Brain microvascular endothelial cell (primary cell): ENCODE results near the gene SLC5A10.
"Not testable (repeated sequence)": the region's sequence is repeated elsewhere in the genome, so short reads cannot be mapped to it uniquely, and the experiment has no call there.

Source experiments
- DNase-seq: peaks from one replicate; pipeline ENCODE4 v3.0.0-alpha.2; 2020
- H3K27ac ChIP-seq: fragments of 250-450 bp; sonication (Bioruptor Pico); 2 replicates; pipeline ENCODE4 v1.5.1; 2020; ENCODE audit warnings: mild to moderate bottlenecking, moderate library complexity
- H3K27me3 ChIP-seq: fragments of 250-450 bp; sonication (Bioruptor Pico); replicated peaks from 2 replicates; pipeline ENCODE4 v1.5.1; 2020; ENCODE audit warnings: mild to moderate bottlenecking
- H3K36me3 ChIP-seq: fragments of 250-450 bp; sonication (Bioruptor Pico); replicated peaks from 2 replicates; pipeline ENCODE4 v1.5.1; 2020; ENCODE audit warnings: mild to moderate bottlenecking
- H3K4me3 ChIP-seq: 2 replicates; pipeline ENCODE4 v1.5.1; 2011; ENCODE audit warnings: low read depth, mild to moderate bottlenecking, control low read depth, low read length, moderate library complexity
- CTCF ChIP-seq: IDR thresholded peaks from 2 replicates; pipeline ENCODE4 v1.5.1; 2011; ENCODE audit warnings: low read depth, mild to moderate bottlenecking, moderate library complexity, low read length, control low read depth, inconsistent platforms; ENCODE audit errors: missing control alignments
- in situ Hi-C: cut with HindIII; loops from 2 replicates; pipeline ENCODE4 v1.10.0; 2017; ENCODE audit warnings: low sequenced_read_pairs, low pct_ligation_motif_present

Gene SLC5A10

GRCh38 chr17:19019041-19019941 is 67.3 kb downstream of the SLC5A10 start:
- H3K36me3 ChIP-seq = no peaks in the 10 kb centered on the region
- no peak for TF ChIP-seq CTCF
- H3K4me3 ChIP-seq = no peak overlapping the region
- no peak overlapping the region for H3K27ac ChIP-seq
- DNase-seq = no peak
- peaks cover 2% of the 10 kb centered on the region for H3K27me3 ChIP-seq
- in situ Hi-C loops = no loop called here

- Histone ChIP-seq H3K36me3 (no peaks in the 10 kb centered on the region), H3K27ac (no peak overlapping the region), H3K27me3 (peaks cover 2% of the 10 kb centered on the region), H3K4me3 (no peak overlapping the region)
- no peak for DNase-seq
- in situ Hi-C loops = no loop called here
- TF ChIP-seq CTCF = no peak
Observed at GRCh38 chr17:19020016-19020415, 68.1 kb downstream of the SLC5A10 start.

GRCh38 chr17:19021011-19021621 is 69.2 kb downstream of the SLC5A10 start:
- DNase-seq, H3K4me3 ChIP-seq, H3K27ac ChIP-seq, H3K27me3 ChIP-seq, in situ Hi-C loops, H3K36me3 ChIP-seq: not testable (repeated sequence)

GRCh38 chr17:19021622-19022083 is 69.7 kb downstream of the SLC5A10 start:
- no peaks in the 10 kb centered on the region for H3K36me3 ChIP-seq
- in situ Hi-C loops = no loop called here
- H3K4me3 ChIP-seq = no peak overlapping the region
- H3K27ac ChIP-seq = no peak overlapping the region
- peaks cover 2% of the 10 kb centered on the region for H3K27me3 ChIP-seq
- DNase-seq = no peak
- no peak for TF ChIP-seq CTCF

GRCh38 chr17:19022128-19022527 is 70.2 kb downstream of the SLC5A10 start:
- TF ChIP-seq CTCF = no peak
- Histone ChIP-seq H3K4me3 (no peak overlapping the region), H3K36me3 (no peaks in the 10 kb centered on the region), H3K27ac (no peak overlapping the region), H3K27me3 (peaks cover 2% of the 10 kb centered on the region)
- DNase-seq = no peak
- in situ Hi-C loops = no loop called here

- no peak for DNase-seq
- Histone ChIP-seq H3K27me3 (peaks cover 2% of the 10 kb centered on the region), H3K27ac (no peak overlapping the region), H3K4me3 (no peak overlapping the region), H3K36me3 (no peaks in the 10 kb centered on the region)
- in situ Hi-C loops = no loop called here
- TF ChIP-seq CTCF = no peak
Observed at GRCh38 chr17:19022747-19023146, 70.8 kb downstream of the SLC5A10 start.
